DND-41 (cell line): ENCODE measurements around the gene HKDC1.

Experiments used
- ATAC-seq: fragments of 200-7000 bp; cut with Tn5 transposase; 3 replicates; pipeline ENCODE4 v1.9.1; 2021; ENCODE audit warnings: low read depth; ENCODE audit not compliant: insufficient read depth
- DNase-seq: peaks from one replicate; pipeline ENCODE4 v3.0.0-alpha.2; 2020
- H2AFZ ChIP-seq: 2 replicates; pipeline ENCODE4 v1.6.0; 2012; ENCODE audit warnings: low read depth, low read length
- H3K27ac ChIP-seq: 2 replicates; pipeline ENCODE4 v1.5.1; 2012; ENCODE audit warnings: low read length, inconsistent platforms
- H3K27me3 ChIP-seq: fragments of 200-600 bp; sonication (generic); 2 replicates; pipeline ENCODE4 v1.6.0; 2012; ENCODE audit warnings: low read length, mild to moderate bottlenecking, inconsistent platforms; ENCODE audit not compliant: insufficient read depth, poor library complexity
- H3K36me3 ChIP-seq: 2 replicates; pipeline ENCODE4 v1.5.1; 2012; ENCODE audit warnings: low read length, inconsistent platforms; ENCODE audit not compliant: insufficient read depth
- H3K4me1 ChIP-seq: 2 replicates; pipeline ENCODE4 v1.5.1; 2012; ENCODE audit warnings: mild to moderate bottlenecking, low read length; ENCODE audit not compliant: insufficient read depth
- H3K4me2 ChIP-seq: 2 replicates; pipeline ENCODE4 v1.6.0; 2012; ENCODE audit warnings: mild to moderate bottlenecking, moderate library complexity, low read length, inconsistent platforms; ENCODE audit not compliant: insufficient read depth
- H3K4me3 ChIP-seq, 2 experiments: fragments of 200-600 bp in 1 of 2; shearing (Covaris generic) in 1 of 2; 2 replicates each; pipeline ENCODE4 v1.5.1; 2012 to 2016; ENCODE audit warnings: inconsistent platforms in 2 of 2, low read length in 2 of 2, mild to moderate bottlenecking in 2 of 2, low read depth in 1 of 2, moderate library complexity in 1 of 2
- H3K79me2 ChIP-seq: 2 replicates; pipeline ENCODE4 v1.6.0; 2012; ENCODE audit warnings: low read length, inconsistent platforms; ENCODE audit not compliant: insufficient read depth
- H3K9ac ChIP-seq: 2 replicates; pipeline ENCODE4 v1.6.0; 2012; ENCODE audit warnings: low read depth, mild to moderate bottlenecking, inconsistent platforms, low read length, moderate library complexity
- H3K9me3 ChIP-seq: 2 replicates; pipeline ENCODE4 v1.5.1; 2012; ENCODE audit warnings: low read length, moderate library complexity, mild to moderate bottlenecking, inconsistent platforms; ENCODE audit not compliant: insufficient read depth, severe bottlenecking
- H4K20me1 ChIP-seq: 2 replicates; pipeline ENCODE4 v1.6.0; 2012; ENCODE audit warnings: low read length; ENCODE audit not compliant: insufficient read depth
- CTCF ChIP-seq: IDR thresholded peaks from 2 replicates; pipeline ENCODE4 v1.5.1; 2012; ENCODE audit warnings: borderline replicate concordance, low read length, moderate library complexity, mild to moderate bottlenecking; ENCODE audit not compliant: poor library complexity, severe bottlenecking; ENCODE audit errors: extremely low read depth
- EZH2 ChIP-seq: IDR thresholded peaks from 3 replicates; pipeline ENCODE4 v1.6.1; 2012; ENCODE audit warnings: borderline replicate concordance, low read depth, mild to moderate bottlenecking, moderate library complexity, low read length, inconsistent platforms; ENCODE audit not compliant: severe bottlenecking

The HKDC1 gene

GRCh38 chr10:69239816-69240434 lies 19.8 kb downstream of the HKDC1 start:
- TF ChIP-seq CTCF = no peak
- no peak for TF ChIP-seq EZH2
- no peak overlapping the region for H3K4me2 ChIP-seq
- H3K4me3 ChIP-seq = no peak overlapping the region
- no peaks in the 10 kb centered on the region for H3K79me2 ChIP-seq
- ATAC-seq = no peak
- no peak overlapping the region for H3K27ac ChIP-seq
- no peaks in the 10 kb centered on the region for H3K36me3 ChIP-seq
- H3K9me3 ChIP-seq = no peaks in the 10 kb centered on the region
- no peak overlapping the region for H3K9ac ChIP-seq
- DNase-seq = no peak
- no peaks in the 10 kb centered on the region for H4K20me1 ChIP-seq
- H3K27me3 ChIP-seq = no peaks in the 10 kb centered on the region
- H3K4me1 ChIP-seq = no peaks in the 10 kb centered on the region
- H2AFZ ChIP-seq = no peak overlapping the region

GRCh38 chr10:69240455-69240854 lies 20.3 kb downstream of the HKDC1 start:
- ATAC-seq (no peak), DNase-seq (no peak)
- no peak overlapping the region for H3K9ac ChIP-seq
- no peaks in the 10 kb centered on the region for H4K20me1 ChIP-seq
- H3K27ac ChIP-seq = no peak overlapping the region
- no peak overlapping the region for H3K4me2 ChIP-seq
- no peak overlapping the region for H3K4me3 ChIP-seq
- TF ChIP-seq CTCF = no peak
- TF ChIP-seq EZH2 = no peak
- H3K4me1 ChIP-seq = no peaks in the 10 kb centered on the region
- no peaks in the 10 kb centered on the region for H3K9me3 ChIP-seq
- H3K36me3 ChIP-seq = no peaks in the 10 kb centered on the region
- H3K27me3 ChIP-seq = no peaks in the 10 kb centered on the region
- no peaks in the 10 kb centered on the region for H3K79me2 ChIP-seq
- no peak overlapping the region for H2AFZ ChIP-seq

GRCh38 chr10:69241575-69241974 lies 21.4 kb downstream of the HKDC1 start:
- DNase-seq = no peak

More at GRCh38 chr10:69241575-69241974, 21.4 kb downstream of the HKDC1 start:
- TF ChIP-seq CTCF (no peak), EZH2 (no peak)
- Histone ChIP-seq H3K4me3 (no peak overlapping the region), H3K9me3 (no peaks in the 10 kb centered on the region), H3K27me3 (no peaks in the 10 kb centered on the region), H2AFZ (no peak overlapping the region), H3K27ac (no peak overlapping the region), H3K4me1 (no peaks in the 10 kb centered on the region), H4K20me1 (no peaks in the 10 kb centered on the region), H3K36me3 (no peaks in the 10 kb centered on the region), H3K9ac (no peak overlapping the region), H3K79me2 (no peaks in the 10 kb centered on the region), H3K4me2 (no peak overlapping the region)
- ATAC-seq = no peak
